Nephron progenitor cell (in vitro differentiated cells): ENCODE data around the gene MACF1.
A peak's percentile ranks its signal among the peaks of the same experiment; 100 is the strongest.

Experiments
- DNase-seq: peaks from one replicate; pipeline ENCODE4 v3.0.0; 2021
- H3K27ac Mint-ChIP-seq: 2 replicates; pipeline ENCODE4 v1.8.0; 2021; ENCODE audit warnings: mild to moderate bottlenecking, moderate library complexity, mixed read lengths
- H3K27me3 Mint-ChIP-seq: 2 replicates; pipeline ENCODE4 v1.8.0; 2021; ENCODE audit warnings: mild to moderate bottlenecking, low read depth, mixed read lengths; ENCODE audit not compliant: poor library complexity
- H3K36me3 Mint-ChIP-seq: 2 replicates; pipeline ENCODE4 v1.8.0; 2021; ENCODE audit warnings: low read depth, mixed read lengths
- H3K4me1 Mint-ChIP-seq: 2 replicates; pipeline ENCODE4 v1.8.0; 2021; ENCODE audit warnings: mixed read lengths
- H3K4me3 Mint-ChIP-seq: 2 replicates; pipeline ENCODE4 v1.8.0; 2021; ENCODE audit warnings: mild to moderate bottlenecking, moderate library complexity, mixed read lengths
- H3K9me3 Mint-ChIP-seq: 2 replicates; pipeline ENCODE4 v1.8.0; 2021; ENCODE audit warnings: mild to moderate bottlenecking, moderate library complexity, mixed read lengths
- TF ChIP-seq, protein P1 (sequence below): fragments of 200-600 bp; sonication (generic); IDR thresholded peaks from 2 replicates; pipeline ENCODE4 v1.5.0; 2021; ENCODE audit warnings: antibody characterized with exemption

MACF1 gene

DNA sequence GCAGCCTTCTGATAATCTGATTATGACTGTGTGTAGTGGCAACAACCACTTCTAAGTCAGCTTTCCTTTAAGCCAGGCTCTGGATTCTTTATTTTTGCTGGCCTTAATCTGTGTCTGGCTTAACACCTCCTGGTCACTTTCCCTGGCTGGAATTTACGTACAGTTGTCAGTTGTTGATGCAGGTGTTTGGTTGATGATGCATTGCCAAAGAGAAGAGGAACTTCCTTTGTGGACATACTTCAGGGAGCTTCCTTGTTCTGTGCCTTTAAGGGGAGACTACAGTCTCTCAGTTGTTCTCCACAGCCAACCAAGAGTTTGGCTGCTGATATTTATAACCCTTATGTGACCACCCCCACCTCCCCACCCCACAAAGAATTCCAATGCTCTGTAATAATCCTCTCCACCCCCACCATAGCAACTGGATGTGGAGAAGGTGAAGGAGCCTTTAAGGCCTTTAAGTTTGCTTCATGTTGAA, 190.9 kb downstream of the MACF1 start:
- Mint-ChIP-seq H3K27ac (peak overlapping the region; percentile 93), H3K4me1 (peaks cover 81% of the 10 kb centered on the region), H3K27me3 (no peaks in the 10 kb centered on the region), H3K9me3 (no peaks in the 10 kb centered on the region), H3K4me3 (no peak overlapping the region), H3K36me3 (peaks cover 11% of the 10 kb centered on the region)
- TF ChIP-seq, protein P1, sequence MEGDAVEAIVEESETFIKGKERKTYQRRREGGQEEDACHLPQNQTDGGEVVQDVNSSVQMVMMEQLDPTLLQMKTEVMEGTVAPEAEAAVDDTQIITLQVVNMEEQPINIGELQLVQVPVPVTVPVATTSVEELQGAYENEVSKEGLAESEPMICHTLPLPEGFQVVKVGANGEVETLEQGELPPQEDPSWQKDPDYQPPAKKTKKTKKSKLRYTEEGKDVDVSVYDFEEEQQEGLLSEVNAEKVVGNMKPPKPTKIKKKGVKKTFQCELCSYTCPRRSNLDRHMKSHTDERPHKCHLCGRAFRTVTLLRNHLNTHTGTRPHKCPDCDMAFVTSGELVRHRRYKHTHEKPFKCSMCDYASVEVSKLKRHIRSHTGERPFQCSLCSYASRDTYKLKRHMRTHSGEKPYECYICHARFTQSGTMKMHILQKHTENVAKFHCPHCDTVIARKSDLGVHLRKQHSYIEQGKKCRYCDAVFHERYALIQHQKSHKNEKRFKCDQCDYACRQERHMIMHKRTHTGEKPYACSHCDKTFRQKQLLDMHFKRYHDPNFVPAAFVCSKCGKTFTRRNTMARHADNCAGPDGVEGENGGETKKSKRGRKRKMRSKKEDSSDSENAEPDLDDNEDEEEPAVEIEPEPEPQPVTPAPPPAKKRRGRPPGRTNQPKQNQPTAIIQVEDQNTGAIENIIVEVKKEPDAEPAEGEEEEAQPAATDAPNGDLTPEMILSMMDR, result no peak
- no peak for DNase-seq

DNA sequence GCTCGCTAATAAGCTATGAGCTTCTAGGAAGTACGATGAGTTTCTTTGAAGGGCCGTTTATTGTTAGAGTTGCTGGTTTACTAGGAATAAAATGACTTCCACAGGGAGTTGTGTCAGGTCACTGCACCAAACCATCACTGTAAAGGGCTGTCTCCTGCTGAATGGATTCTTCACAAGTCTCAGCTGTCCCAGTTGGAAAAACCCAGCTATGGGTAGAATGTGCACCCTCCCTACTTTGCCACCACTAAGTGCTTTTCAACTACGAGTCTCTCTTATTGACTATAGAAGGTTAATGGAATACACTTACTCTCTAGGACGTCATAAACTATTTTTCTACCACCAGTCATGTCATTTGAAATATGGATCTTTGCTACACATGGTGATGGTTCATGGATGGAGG, 192.2 kb downstream of the MACF1 start:
- Mint-ChIP-seq H3K4me3 (no peak overlapping the region), H3K27ac (no peak overlapping the region), H3K9me3 (no peaks in the 10 kb centered on the region), H3K27me3 (no peaks in the 10 kb centered on the region), H3K36me3 (peaks cover 1% of the 10 kb centered on the region), H3K4me1 (peaks cover 74% of the 10 kb centered on the region)
- DNase-seq, result no peak
- TF ChIP-seq, protein P1, result no peak

DNA sequence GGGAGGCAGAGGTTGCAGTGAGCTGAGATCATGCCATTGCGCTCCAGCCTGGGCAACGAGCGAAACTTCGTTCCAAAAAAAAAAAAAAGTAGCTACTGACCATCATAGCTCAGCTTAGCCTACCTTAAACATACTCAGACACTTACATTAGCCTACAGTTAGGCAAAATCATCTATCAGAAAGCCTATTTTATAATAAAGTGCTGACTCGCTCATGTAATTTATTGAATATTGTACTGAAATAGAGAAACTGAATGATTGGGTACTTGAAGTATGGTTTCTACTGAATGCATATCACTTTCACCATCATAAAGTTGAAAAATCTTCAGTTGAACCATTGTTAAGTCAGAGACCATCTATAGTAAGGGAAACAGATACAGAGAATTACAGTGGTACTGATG, 193.0 kb downstream of the MACF1 start:
- Mint-ChIP-seq H3K9me3 (no peaks in the 10 kb centered on the region), H3K4me1 (peaks cover 66% of the 10 kb centered on the region), H3K4me3 (no peak overlapping the region), H3K36me3 (no peaks in the 10 kb centered on the region), H3K27ac (no peak overlapping the region), H3K27me3 (no peaks in the 10 kb centered on the region)
- DNase-seq, result no peak
- TF ChIP-seq, protein P1, result no peak

DNA sequence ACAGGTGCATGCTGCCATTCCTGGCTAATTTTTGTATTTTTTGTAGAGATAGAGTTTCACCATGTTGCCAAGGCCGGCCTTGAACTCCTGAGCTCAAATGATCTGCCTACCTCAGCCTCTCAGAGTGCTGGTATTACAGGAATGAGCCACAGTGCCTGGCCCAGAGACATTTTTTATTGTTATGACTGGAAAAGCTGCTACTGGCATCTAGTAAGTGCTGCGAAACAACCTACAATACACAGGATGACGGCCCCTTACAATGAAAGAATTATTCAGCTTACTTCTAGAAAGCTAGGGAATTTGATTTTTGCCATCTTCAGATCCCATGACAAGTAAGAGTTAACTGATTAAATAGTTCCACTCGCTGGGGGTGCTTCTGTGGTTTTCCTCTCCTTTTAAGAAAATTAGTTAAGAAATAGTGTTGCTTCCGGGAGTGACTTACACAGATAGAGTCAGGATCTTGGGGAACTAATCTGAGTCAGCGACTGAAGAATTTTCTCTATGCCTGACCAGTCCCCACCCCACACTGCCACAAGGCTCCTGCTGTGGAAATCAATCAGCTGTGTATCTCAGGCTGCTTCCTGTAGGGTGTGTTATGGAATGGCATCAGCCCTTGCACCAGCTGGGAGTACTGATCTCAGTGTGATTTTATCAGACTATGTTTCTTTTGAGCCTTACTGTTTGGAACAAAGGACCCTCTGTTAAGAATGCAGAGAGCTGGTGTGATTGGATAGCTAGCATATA, 194.0 kb downstream of the MACF1 start:
- H3K27me3 Mint-ChIP-seq, result no peaks in the 10 kb centered on the region
- no peak overlapping the region for H3K4me3 Mint-ChIP-seq
- peaks cover 2% of the 10 kb centered on the region for H3K36me3 Mint-ChIP-seq
- peak overlapping the region; percentile 89 for H3K27ac Mint-ChIP-seq
- TF ChIP-seq, protein P1, result no peak
- no peak for DNase-seq
- H3K4me1 Mint-ChIP-seq, result peaks cover 57% of the 10 kb centered on the region
- no peaks in the 10 kb centered on the region for H3K9me3 Mint-ChIP-seq

DNA sequence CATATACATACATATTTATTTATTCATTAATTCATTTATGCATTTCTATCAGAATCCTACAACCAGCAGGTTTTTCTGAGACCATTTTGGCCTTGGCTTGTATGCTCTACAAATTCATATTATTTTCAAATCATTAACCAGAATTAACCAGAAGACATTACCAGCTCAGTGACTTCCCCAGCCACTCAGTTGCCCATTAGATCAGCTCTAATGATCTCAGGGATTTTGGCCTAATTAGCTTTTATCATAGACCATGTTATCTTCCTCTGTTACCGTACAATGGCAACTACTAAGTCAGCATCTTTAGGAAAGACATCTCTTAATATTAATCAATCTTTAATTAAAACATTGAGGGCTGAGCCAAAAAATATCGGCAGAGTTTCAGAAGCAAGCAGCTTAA, 196.6 kb downstream of the MACF1 start:
- no peak overlapping the region for H3K27ac Mint-ChIP-seq
- no peaks in the 10 kb centered on the region for H3K9me3 Mint-ChIP-seq
- H3K4me3 Mint-ChIP-seq, result no peak overlapping the region
- peaks cover 40% of the 10 kb centered on the region for H3K4me1 Mint-ChIP-seq
- H3K27me3 Mint-ChIP-seq, result no peaks in the 10 kb centered on the region
- H3K36me3 Mint-ChIP-seq, result peaks cover 9% of the 10 kb centered on the region
- DNase-seq, result no peak
- TF ChIP-seq, protein P1, result no peak

DNA sequence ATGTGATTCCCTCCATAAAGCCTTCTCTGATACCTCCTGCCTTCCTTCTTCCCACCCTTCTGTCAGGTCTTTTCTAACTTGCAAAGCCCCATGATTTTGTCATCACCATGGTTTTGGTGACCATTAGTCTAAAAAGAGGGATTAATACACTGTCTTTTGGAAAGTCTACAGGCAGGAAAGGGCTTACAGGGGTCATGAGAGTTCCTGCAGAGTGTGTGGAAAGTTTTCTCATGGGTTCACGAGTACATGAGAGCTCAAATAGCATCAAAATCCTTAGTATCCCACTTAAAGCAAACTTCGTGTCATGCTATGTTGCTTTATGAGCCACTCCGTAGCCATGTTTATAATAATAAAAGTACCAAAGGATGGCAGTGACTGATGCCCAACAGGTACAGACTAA, 200.4 kb downstream of the MACF1 start:
- TF ChIP-seq, protein P1, result no peak
- Mint-ChIP-seq H3K4me3 (no peak overlapping the region), H3K9me3 (no peaks in the 10 kb centered on the region), H3K27me3 (no peaks in the 10 kb centered on the region), H3K27ac (no peak overlapping the region), H3K36me3 (peaks cover 9% of the 10 kb centered on the region), H3K4me1 (peaks cover 33% of the 10 kb centered on the region)
- DNase-seq, result no peak
